Right atrium auricular region (tissue), 2 donors: ENCODE results near the gene ELMO1. TPM values are rescaled to one million over a fixed set of nuclear protein-coding genes. Genes with fewer than 3 reads are reported as not detected.

Source experiments
- DNase-seq: peaks from one replicate; pipeline ENCODE4 v3.0.0-alpha.2; 2019; ENCODE audit warnings: low spot score
- H3K27ac ChIP-seq, 2 donors: fragments of 200-600 bp; sonication (generic); 1 replicate in 1 of 2; 2 replicates in 1 of 2; pipeline ENCODE4 v1.5.1; 2016 to 2019
- H3K27me3 ChIP-seq, 2 donors: fragments of 200-600 bp; sonication (generic); one replicate each; pipeline versions ENCODE4 v1.5.1 to v1.6.0; 2017 to 2019
- H3K36me3 ChIP-seq: fragments of 200-600 bp; sonication (generic); one replicate; pipeline ENCODE4 v1.5.1; 2016
- H3K4me1 ChIP-seq, 2 donors: fragments of 200-600 bp; sonication (generic); one replicate each; pipeline versions ENCODE4 v1.5.1 to v1.6.0; 2017 to 2019
- H3K4me3 ChIP-seq, 2 donors: fragments of 200-600 bp; sonication (generic); 1 replicate in 1 of 2; 2 replicates in 1 of 2; pipeline ENCODE4 v1.5.1; 2017 to 2019; ENCODE audit warnings: mild to moderate bottlenecking in 1 of 2, moderate library complexity in 1 of 2
- H3K9me3 ChIP-seq, 2 donors: fragments of 200-600 bp; sonication (generic); one replicate each; pipeline ENCODE4 v1.5.1; 2019
- CTCF ChIP-seq, 2 donors: fragments of 200-600 bp; sonication (generic); IDR thresholded peaks; one replicate each; pipeline ENCODE4 v1.5.1; 2019; ENCODE audit warnings: antibody characterized with exemption in 2 of 2
- total RNA-seq, 2 donors: library from RNA; depleted of rRNA; stranded (reverse); fragments of >200 nt; gene quantifications; one replicate each; pipeline ENCODE4 v1.1.0, GENCODE V29; 2016

The ELMO1 gene
- total RNA-seq, 2 donors from 2014 or later = 24.4 to 45.1 TPM

- H3K4me1 ChIP-seq = no peaks in the 10 kb centered on the region
- no peak for TF ChIP-seq CTCF (IDR thresholded peaks at IDR 0.05)
- no peak overlapping the region for H3K27ac ChIP-seq
- no peaks in the 10 kb centered on the region for H3K36me3 ChIP-seq
- no peaks in the 10 kb centered on the region for H3K27me3 ChIP-seq
- H3K9me3 ChIP-seq = no peaks in the 10 kb centered on the region
- H3K4me3 ChIP-seq = no peak overlapping the region
- DNase-seq = no peak
Measured at GRCh38 chr7:37368540-37368939, 80.1 kb downstream of the ELMO1 start.

GRCh38 chr7:37367010-37367409 is 81.7 kb downstream of the ELMO1 start:
- no peaks in the 10 kb centered on the region for H3K4me1 ChIP-seq
- no peaks in the 10 kb centered on the region for H3K36me3 ChIP-seq
- H3K9me3 ChIP-seq = no peaks in the 10 kb centered on the region
- H3K4me3 ChIP-seq = no peak overlapping the region
- TF ChIP-seq CTCF (IDR thresholded peaks at IDR 0.05) = no peak
- H3K27me3 ChIP-seq = no peaks in the 10 kb centered on the region
- no peak for DNase-seq
- H3K27ac ChIP-seq = no peak overlapping the region

GRCh38 chr7:37366445-37366844 is 82.2 kb downstream of the ELMO1 start:
- Histone ChIP-seq H3K4me3 (no peak overlapping the region), H3K27ac (no peak overlapping the region), H3K4me1 (no peaks in the 10 kb centered on the region), H3K9me3 (no peaks in the 10 kb centered on the region), H3K27me3 (no peaks in the 10 kb centered on the region), H3K36me3 (no peaks in the 10 kb centered on the region)
- no peak for TF ChIP-seq CTCF (IDR thresholded peaks at IDR 0.05)
- DNase-seq = no peak

GRCh38 chr7:37365405-37365804 is 83.3 kb downstream of the ELMO1 start:
- no peak for TF ChIP-seq CTCF (IDR thresholded peaks at IDR 0.05)
- Histone ChIP-seq H3K9me3 (no peaks in the 10 kb centered on the region), H3K4me3 (no peak overlapping the region), H3K4me1 (no peaks in the 10 kb centered on the region), H3K36me3 (no peaks in the 10 kb centered on the region), H3K27ac (no peak overlapping the region), H3K27me3 (no peaks in the 10 kb centered on the region)
- DNase-seq = no peak

- H3K27ac ChIP-seq = no peak overlapping the region
- H3K27me3 ChIP-seq = no peaks in the 10 kb centered on the region
- TF ChIP-seq CTCF (IDR thresholded peaks at IDR 0.05) = no peak
- DNase-seq = no peak
- H3K4me1 ChIP-seq = no peaks in the 10 kb centered on the region
- no peaks in the 10 kb centered on the region for H3K36me3 ChIP-seq
- no peaks in the 10 kb centered on the region for H3K9me3 ChIP-seq
- H3K4me3 ChIP-seq = no peak overlapping the region
Measured at GRCh38 chr7:37364856-37365255, 83.8 kb downstream of the ELMO1 start.
